ENCODE results near the gene ATXN7L1. TPM values are rescaled to one million over a fixed set of nuclear protein-coding genes. Genes with fewer than 3 reads are reported as not detected.

Gene ATXN7L1
- total RNA-seq, 1 experiment from 2014 or later = 16.3 TPM

DNA sequence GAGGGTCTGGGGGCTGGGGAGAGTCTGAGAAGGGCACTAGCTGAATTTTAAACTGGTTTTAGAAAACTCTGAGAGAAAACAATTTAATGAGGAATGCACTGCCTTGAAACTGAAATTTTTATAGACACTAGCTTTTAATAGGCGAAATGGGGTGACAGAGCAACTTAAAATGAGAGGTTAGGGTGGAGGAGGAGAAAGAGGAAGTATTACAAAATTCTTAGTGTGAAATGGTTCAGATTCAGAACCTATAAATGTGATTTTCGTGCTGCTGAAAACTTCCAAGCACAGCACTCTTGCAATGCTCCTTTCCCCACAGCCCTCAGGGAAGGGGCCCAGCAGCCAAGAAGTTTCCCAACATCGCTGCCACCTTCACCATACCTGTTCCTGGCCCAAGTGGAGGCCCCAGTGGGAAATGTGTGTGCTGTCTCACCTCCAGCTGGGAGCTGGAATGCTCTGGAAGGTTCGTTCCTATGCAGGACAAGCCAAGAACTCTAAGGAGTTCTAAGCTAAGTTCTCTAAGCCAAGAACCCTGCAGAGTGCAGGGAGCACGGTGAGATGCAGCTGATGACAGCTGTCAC is 60.0 kb downstream of the ATXN7L1 start:
- in situ Hi-C loops (cut with HindIII; ENCODE audit: low pct_unique_long_range_greater_than_20kb, low sequenced_read_pairs) = no loop called here
- no peak for DNase-seq (ENCODE audit: low read depth, low spot score)

DNA sequence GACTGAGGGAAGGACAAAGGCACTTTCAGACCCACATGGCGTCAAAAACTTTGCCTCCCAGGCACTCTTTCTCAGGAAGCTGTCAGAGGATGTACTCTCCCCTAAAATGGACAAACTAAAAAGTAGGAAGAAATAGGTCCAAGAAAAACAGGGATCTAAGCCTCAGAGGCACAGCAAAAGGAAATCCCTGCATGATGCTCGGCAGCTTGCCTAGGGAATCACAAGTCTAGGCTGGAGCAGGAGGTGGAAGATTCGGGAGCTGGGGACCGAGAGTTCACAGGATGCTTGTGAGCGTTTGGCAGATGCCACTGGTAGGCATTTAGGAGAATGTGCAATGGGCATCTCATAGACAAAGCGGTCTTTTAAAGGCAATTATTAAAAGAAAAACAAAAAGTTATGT is 60.8 kb downstream of the ATXN7L1 start:
- peak; percentile 15 for DNase-seq (ENCODE audit: low read depth, low spot score)
- in situ Hi-C loops (cut with HindIII; ENCODE audit: low pct_unique_long_range_greater_than_20kb, low sequenced_read_pairs) = no loop called here

DNA sequence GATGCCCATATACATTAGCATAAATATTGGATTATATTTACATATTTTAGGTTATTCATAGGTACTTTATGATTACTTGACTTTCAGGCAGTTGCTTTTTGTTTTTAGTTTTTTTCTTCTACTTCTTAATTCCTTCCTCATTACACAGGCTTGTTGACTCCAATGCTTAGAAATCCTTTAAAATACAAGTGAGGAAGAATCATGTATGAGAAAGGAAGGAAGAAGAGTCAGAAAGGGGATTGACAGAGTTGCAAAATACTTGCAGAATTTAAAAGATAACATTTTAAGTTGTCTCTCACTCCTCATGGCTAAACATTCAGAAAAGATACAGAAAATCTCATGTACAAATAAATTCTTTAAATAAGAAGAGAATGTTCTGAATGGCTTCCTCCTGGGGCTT is 61.9 kb downstream of the ATXN7L1 start:
- no peak for DNase-seq (ENCODE audit: low read depth, low spot score)
- in situ Hi-C loops (cut with HindIII; ENCODE audit: low pct_unique_long_range_greater_than_20kb, low sequenced_read_pairs) = no loop called here

DNA sequence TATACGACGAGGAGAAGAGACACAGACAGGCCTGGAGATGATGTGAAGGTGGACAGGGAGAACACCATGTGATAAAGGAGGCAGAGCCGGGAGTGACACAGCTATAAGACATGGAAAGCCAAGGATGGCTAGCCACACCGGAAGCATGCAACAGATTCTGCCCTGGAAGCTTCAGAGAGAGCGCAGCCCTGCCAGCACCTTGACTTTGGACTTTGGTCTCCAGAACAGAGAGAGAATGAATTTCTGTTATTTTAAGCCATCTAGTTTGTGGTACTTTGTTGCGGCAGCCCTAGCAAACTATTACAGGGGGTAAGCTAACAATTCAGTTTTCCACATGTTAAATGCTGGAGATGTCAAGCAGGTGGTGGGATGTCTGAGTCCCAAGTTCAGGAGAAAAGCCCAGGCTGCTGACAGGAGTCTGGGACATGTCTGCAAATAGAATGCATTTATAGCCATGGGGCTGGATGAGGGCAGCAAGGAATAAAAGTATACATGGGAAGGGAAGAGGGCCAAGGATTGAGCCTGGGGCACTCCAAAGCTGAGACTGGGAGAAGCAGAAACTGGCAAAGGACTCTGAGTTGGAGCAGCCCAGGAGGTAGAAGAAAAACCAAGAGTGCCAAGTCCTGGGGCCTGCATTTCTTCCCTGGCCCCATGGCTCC is 65.1 kb downstream of the ATXN7L1 start:
- no peak for DNase-seq (ENCODE audit: low read depth, low spot score)
- in situ Hi-C loops (cut with HindIII; ENCODE audit: low pct_unique_long_range_greater_than_20kb, low sequenced_read_pairs) = no loop called here

DNA sequence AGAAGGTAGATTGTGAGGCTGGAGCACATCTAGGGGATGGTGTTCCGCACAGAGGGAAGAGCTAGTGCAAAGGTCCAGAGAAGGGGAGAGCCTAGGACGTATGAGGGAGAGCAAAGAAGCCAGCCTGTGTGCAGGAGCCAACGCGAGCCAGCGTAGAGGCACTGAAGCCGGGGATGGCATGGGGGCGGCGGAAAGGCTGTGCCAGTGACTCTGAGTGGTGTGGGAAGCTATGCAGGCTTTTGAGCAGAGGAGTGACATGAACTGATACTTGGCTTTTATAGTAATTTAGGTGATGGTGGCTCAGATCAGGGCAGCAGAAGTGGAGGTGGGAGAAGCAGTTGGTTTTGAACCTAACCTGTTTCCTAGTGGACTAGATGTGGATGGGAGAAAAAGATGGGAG is 65.8 kb downstream of the ATXN7L1 start:
- in situ Hi-C loops (cut with HindIII; ENCODE audit: low pct_unique_long_range_greater_than_20kb, low sequenced_read_pairs) = no loop called here
- no peak for DNase-seq (ENCODE audit: low read depth, low spot score)

DNA sequence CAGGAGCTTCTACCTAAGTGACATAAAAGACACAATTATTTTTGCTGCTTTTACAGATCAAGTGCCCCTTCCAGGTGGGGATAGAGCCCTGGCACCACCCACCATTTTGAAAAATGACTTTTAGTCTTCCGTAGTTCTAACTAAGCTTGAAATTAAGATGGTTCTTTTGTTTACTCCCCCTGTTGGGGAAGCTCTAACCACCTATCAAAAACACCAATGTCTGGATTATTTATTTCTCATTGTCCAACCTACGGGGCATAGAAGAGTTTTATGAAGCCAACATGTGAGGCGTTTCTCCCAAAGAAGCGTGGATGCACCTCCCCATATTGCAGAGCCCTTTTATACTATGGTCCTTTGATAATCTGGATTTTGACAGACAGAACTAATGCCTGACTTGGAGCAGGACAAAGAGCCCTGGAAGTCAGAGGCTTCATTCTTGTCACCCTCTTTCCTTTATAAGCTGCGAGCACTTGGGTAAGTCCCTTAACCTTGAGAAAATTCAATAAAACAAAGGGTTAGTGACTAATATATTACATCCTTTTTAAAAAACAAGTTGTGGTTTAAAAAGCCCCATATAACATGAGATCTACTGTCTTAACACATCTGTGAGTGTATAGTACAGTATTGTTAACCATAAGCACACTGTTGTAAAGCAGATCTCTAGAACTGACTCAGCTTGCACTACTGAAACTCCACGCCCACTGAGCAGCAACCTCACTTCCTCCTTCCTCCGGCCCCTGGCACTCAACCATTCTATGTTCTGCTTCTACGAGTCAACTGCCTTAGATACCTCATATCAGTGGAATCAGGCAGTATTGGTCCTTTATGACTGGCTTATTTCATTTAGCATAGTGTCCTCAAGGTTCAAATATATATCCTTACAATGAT is 67.5 kb downstream of the ATXN7L1 start:
- DNase-seq (ENCODE audit: low read depth, low spot score) = peak; percentile 57
- in situ Hi-C loops (cut with HindIII; ENCODE audit: low pct_unique_long_range_greater_than_20kb, low sequenced_read_pairs) = no loop called here

DNA sequence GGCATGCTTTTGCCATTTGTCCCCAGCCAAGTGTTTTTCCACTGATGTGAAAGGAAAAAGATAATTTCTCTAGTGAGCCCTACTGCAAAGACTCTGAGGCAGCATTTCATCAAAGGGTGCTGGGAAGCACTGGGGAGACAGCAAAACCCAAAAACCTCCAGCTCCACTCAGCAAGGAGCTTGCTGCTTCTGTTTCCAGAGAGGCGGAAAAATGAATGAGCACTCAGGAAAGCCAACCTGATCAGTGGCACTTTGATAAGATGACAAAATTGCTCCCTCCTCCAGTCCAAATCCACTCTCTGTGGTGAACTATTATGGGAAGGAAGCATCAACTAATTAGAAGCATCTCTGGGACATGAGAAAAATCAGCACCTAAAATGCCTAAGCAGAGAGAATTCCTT is 68.2 kb downstream of the ATXN7L1 start:
- no peak for DNase-seq (ENCODE audit: low read depth, low spot score)
- in situ Hi-C loops (cut with HindIII; ENCODE audit: low pct_unique_long_range_greater_than_20kb, low sequenced_read_pairs) = no loop called here

DNA sequence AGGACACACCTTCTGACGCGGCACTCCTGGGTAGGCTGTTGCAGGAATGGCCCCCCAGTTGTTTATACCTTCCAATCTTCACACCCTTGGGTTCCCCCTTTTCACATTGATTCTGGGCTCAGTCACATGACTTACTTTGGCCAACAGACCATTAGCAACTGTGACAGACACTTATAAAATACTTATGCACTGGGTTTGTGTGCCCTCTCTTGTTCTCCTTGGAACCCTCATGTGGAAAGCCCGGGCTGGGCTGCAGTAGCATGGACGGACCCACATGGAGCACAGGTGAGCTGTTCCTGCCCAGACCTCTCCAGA is 69.0 kb downstream of the ATXN7L1 start:
- in situ Hi-C loops (cut with HindIII; ENCODE audit: low pct_unique_long_range_greater_than_20kb, low sequenced_read_pairs) = no loop called here
- DNase-seq (ENCODE audit: low read depth, low spot score) = no peak

DNA sequence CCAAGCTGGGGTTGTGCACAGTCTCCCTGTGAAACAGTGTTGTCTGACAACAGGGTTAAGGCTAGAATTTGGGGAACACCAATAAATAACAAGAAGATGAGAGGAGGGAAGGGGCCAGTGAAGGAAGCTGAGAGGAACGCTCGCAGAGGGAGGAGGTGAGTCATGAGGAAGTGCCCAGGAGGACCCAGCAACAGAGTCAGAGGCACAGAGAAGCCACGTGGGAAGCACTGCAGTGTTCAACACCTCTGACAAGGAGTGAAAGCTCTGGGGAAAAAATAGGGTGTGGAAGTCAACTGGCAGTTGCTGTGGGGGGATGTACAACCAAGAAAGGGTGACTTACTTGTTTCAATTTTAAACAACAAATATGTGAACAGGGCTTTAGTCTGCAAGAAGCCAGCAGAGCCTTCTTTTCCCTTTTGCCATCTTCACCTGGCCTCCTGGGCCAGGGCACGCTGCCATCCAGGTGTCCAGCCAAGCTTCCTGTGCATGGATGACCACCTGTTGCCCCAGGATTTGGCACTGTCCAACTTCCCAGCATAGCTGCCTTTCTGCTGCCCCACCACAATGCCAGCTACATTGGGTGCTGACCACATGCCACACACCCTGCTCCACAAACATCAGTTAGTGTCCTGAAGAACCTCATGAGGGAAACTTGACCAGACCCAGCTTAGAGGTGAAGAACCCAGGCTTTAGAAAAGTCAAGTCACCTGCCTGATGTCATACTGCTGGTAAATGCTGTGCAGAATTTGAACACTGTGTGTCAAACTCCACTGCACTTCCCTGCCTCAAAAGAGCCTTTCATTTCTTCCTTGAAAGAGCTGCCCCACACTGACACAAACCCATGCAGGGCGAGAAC is 69.6 kb downstream of the ATXN7L1 start:
- DNase-seq (ENCODE audit: low read depth, low spot score) = no peak

DNA sequence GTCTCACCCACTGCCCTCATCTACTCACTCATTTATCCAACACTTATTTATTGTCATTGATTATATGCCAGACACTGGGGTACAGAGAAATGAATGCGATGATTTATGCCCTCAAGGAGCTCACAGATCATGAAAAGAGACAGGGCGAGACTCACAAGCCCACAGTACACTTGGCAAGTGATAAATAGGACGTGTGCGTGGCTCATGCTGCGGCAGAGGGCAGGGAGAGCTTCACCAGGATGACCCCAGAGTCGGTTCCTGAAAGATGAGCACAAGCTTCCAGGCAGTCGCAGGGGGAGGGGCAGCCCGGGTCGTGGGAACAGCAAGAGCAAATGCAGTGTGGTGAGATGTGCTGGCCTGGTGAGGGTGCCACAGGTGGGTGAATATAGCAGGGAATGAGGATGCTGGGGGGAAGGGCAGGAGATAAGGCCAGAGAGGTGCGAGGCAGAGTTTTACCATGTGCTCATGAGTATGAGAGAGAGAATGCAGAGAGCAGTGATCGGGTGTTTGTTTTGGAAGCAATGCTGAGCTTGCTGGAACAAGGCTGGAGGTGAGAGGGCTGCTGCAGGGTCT is 70.9 kb downstream of the ATXN7L1 start:
- DNase-seq (ENCODE audit: low read depth, low spot score) = no peak
- in situ Hi-C loops (cut with HindIII; ENCODE audit: low pct_unique_long_range_greater_than_20kb, low sequenced_read_pairs) = no loop called here

More for the DNA sequence above, 69.6 kb downstream of the ATXN7L1 start:
- in situ Hi-C loops (cut with HindIII; ENCODE audit: low pct_unique_long_range_greater_than_20kb, low sequenced_read_pairs) = no loop called here

DNA sequence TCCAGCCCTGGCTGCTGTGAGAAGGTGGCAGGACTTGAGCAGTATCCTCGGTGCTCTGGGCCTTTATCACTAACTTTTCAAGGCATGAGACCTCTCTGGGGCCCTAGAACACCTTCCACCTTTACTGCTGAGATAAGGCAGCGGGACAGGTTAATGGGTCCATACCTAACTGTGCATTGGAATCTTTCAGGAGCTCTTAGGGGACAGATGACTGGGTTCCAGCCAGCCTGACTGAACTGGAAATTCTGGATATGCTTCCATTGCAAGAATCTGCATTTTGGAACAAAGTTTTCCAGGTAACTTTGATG is 73.0 kb downstream of the ATXN7L1 start:
- in situ Hi-C loops (cut with HindIII; ENCODE audit: low pct_unique_long_range_greater_than_20kb, low sequenced_read_pairs) = no loop called here

DNA sequence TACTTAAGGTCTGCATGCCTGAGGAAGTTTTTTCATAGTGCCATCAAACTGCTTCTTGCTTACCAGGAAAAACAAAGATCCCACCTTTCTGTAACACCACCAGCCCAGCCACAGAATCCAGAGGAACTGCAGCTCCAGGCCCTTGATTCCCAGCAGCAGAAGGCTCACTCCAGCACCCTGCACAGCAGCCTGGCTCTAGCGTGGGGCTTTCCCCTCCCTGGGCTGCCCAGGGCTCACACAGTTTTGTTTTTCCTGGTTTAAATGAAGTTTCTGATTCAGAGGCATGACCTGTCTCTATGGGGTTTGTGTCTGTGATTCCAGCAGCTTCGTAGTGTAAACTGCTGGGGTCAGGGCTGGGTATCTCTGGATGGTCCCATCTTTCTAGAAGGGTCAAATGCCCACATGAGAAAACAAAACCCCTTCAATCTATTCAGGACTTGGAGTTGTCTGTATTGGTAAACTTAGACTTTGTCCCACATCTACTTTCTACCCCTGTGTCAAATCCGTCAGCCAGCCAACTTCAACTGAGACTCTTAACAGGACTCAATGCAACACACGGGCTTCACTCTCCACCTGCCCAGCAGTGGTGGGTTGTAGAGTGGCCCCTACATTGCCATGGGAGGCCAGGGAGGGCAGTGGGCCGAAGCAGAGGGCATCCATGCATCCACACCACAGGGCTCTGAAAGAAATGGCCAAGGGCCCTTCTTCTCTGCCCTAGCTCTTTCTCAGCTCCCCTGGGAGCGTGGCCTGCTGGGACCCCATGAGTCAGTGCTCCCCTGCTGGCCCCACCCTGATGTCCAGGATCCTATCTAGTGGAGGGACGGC is 73.6 kb downstream of the ATXN7L1 start:
- no peak for DNase-seq (ENCODE audit: low read depth, low spot score)
- in situ Hi-C loops (cut with HindIII; ENCODE audit: low pct_unique_long_range_greater_than_20kb, low sequenced_read_pairs) = no loop called here

More for the DNA sequence above, 73.0 kb downstream of the ATXN7L1 start:
- no peak for DNase-seq (ENCODE audit: low read depth, low spot score)

DNA sequence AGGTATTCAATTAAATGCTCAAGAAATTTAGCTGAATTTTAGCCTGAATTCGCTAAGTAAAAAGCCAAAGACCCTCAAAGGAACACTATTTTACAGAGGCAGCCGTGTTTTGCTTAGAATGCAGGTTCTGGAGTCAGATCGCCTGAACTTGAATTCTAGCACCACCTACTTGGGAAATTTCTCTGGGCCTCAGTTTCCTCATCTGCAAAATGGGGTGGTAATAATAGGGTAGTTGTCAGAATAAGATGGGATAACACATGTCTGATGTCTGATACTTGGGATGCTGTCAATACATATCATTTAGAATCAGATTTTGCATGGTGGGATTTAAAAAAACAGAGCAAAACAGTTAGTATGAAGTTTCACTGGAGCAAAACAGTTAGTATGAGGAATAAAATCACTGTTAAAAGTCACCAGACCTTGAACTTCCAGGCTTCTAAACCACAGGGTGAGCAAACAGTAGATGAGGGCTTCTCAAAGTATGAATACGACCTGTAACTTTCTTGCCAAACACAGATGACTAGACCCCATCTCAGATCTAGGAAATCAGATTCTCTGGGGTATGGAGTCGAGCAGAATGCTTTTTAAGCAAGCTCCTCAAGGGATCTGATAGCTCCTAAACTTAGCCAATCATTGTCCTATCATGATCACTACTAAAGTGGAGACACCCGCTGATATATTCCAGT is 75.4 kb downstream of the ATXN7L1 start:
- no peak for DNase-seq (ENCODE audit: low read depth, low spot score)
- in situ Hi-C loops (cut with HindIII; ENCODE audit: low pct_unique_long_range_greater_than_20kb, low sequenced_read_pairs) = no loop called here

DNA sequence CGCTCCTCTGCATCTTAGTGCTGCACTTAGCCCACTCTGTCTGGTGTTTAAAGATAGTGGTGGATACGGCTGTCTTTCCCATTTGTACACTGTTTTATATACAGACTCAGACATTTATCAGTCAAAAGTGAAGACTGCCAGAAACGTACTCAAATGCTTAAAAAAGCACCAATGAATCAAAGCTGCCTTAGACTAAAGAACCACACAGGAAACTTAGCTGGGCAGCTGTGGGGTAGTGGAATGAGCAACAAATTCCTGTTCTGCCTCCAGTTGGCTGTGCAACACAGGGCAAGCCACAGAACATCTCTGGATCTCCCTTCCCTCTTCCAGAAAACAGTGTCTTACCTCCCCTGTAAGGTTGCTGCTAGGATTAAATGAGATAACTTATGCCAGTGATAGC is 76.0 kb downstream of the ATXN7L1 start:
- in situ Hi-C loops (cut with HindIII; ENCODE audit: low pct_unique_long_range_greater_than_20kb, low sequenced_read_pairs) = no loop called here
- DNase-seq (ENCODE audit: low read depth, low spot score) = no peak

DNA sequence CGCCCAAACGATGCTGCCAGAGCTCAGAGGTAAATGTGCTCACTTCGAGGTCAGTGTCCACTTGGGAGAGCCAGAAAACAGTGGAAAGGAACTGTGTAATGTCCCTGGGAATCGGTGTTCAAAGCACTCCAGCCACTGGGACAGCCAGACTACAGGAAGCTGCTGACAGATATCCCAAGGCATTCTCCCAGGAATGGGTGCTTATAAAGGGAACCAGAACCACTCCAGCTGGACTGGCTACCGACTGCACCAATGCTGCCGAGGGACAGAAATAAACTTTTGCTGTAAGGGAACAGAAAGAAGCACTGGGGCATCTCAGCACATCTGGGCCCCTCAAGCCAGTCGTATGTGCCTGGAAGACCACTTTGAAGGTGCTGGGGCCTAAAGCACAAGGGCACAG is 76.7 kb downstream of the ATXN7L1 start:
- in situ Hi-C loops (cut with HindIII; ENCODE audit: low pct_unique_long_range_greater_than_20kb, low sequenced_read_pairs) = no loop called here
- no peak for DNase-seq (ENCODE audit: low read depth, low spot score)

DNA sequence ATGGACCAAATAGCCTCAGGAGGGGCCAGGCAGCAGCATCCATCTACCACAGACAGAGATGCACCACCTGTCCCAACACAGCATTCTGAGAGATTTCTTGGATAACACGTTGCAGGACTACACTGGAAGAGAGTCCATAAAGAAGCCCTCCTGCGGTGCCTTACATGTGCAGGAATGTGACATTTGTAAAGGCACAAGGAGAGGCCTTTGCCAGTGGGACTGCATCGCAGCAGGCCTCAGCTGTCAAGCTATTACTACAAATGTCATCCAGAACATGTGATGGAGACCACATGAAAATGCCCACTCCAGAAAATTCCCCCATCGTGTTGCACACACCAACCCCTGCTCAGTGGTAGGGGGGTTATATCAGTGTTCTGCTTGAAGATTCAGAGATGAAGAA is 77.4 kb downstream of the ATXN7L1 start:
- in situ Hi-C loops (cut with HindIII; ENCODE audit: low pct_unique_long_range_greater_than_20kb, low sequenced_read_pairs) = no loop called here
- no peak for DNase-seq (ENCODE audit: low read depth, low spot score)

DNA sequence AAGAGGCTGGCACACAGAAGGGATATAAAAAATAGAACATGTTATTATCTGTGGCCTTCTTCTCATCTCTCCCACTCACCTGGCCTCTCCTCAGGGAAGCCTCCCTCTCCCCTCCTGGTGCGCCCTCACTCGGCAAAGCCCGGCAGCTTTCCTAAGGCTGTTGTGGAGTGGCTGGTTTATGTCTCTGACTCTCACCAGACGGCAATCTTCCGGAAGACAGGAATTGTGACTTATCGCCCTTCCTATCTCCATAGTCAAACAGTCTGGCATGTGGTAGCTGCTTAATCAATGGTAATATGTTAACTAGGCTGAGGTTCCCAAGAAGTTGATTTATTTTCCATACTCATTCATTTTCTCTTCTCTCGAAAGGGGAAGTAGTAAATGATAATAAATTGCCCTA is 78.7 kb downstream of the ATXN7L1 start:
- in situ Hi-C loops (cut with HindIII; ENCODE audit: low pct_unique_long_range_greater_than_20kb, low sequenced_read_pairs) = no loop called here
- no peak for DNase-seq (ENCODE audit: low read depth, low spot score)

All from SK-MEL-5 (cell line).